Endothelial cell of hepatic sinusoid (primary cell): ENCODE measurements around the gene ADAMTS12.
"Not testable (repeated sequence)": the region's sequence is repeated elsewhere in the genome, so short reads cannot be mapped to it uniquely, and the experiment has no call there.

Experiments
- in situ Hi-C: cut with HindIII; loops from 2 replicates; pipeline ENCODE4 v1.10.0; 2017; ENCODE audit warnings: low sequenced_read_pairs

The ADAMTS12 gene

DNA sequence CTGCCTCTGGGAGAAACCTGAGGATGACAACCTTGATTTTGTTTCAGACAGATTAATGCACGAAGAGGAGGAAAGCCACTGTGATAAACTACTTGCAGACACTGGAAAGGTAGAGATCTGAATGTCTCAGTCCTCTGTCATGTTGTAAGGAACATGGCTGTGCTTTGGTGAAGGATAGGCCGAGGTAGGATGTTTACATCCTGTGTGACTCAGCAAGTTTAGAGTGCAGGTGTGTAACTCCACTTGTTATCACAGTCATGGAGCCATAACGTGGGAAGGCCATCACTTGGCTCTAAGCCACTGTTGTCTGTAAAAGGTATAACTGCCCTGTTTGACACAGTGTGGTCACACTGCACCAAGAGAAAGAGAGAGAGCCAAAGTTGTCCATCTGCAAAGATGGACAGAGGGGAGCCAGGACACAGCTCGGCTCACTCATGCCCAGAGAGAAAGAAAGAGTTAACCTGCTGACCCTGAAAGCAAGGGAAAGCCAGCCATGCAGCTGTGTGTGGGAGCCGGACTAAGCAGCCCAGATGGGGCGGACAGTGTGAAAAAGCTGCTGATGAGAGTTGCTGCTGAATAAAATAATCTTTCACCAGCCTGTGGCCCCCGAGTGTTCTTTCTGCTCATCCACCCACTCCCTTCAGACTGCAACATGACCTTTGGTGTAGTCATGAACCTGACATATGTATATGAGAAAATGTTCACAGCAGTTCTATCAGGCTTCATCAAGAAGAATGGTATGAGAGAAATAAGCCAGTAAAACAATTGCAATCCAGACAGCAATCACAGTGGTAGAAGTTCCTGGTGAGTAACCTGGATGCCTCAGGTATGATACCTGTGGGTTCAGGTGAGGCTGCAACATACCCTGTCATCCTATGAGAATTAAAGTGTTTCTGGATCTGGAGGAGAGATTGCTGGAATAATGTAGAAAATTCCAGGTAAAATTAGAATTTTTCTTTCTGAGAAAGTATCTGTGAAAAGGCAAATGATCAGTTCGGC is 335.2 kb downstream of the ADAMTS12 start:
- in situ Hi-C loops: no loop called here

DNA sequence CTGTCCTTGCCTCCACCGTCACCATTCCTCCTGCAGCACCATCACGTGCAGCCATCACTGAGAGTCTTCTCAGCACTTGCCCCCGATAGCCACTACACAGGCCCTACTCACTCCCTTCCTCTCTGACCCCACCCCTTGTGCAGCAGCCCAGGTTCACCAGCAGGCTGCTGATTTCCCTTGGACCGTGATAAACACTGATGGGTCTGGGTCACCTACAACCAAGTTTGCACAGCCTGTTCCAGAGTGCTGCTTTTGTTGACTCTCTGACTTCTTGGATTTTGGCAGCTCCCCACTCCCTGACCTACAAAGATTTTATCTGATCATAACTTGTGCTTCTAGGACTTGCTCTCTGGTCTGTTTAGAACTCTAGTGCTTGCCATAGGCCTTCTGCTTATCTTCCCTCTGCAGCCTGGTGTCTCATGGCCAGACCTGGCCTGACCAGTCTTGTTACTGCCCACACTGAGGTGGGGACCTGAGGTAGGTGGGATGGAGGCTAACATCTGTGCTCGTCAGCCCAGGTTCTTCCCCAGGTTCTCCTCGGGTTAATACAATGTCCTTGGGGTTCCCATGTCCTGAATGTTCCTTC is 341.7 kb downstream of the ADAMTS12 start:
- in situ Hi-C loops: no loop called here

DNA sequence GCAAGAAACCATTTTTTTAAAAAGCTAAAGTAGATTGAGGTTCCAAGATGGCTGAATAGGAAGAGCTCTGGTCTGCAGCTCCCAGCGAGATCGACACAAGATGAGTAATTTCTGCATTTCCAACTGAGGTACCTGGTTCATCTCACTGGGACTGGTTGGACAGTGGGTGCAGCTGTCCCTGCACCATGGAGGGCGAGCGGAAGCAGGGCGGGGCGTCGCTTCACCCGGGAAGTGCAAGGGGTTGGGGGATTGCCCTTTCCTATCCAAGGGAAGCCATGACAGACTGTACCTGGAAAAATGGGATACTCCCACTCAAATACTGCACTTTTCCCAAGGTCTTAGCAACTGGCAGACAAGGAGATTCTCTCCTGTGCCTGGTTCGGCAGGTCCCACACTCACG is 352.0 kb downstream of the ADAMTS12 start:
- in situ Hi-C loops: not testable (repeated sequence)

DNA sequence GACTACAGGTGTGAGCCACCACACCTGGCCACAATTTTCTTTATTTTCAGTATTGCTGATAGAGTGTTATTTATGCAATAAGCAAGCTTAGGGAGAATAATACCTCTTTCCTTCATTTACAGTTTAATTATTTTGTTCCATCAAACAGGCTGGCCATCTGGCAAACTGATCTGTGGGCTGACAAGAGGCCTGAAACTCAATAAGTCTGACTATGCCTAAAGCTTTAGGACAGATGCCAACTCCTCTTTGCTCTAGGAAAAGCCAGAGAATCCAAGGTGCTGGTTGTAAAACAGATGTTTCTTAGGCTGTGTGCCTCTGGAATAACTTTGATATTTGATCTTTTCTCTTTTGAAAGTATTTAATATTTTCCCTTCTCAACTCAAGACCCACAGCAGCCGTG is 352.6 kb downstream of the ADAMTS12 start:
- in situ Hi-C loops: no loop called here

DNA sequence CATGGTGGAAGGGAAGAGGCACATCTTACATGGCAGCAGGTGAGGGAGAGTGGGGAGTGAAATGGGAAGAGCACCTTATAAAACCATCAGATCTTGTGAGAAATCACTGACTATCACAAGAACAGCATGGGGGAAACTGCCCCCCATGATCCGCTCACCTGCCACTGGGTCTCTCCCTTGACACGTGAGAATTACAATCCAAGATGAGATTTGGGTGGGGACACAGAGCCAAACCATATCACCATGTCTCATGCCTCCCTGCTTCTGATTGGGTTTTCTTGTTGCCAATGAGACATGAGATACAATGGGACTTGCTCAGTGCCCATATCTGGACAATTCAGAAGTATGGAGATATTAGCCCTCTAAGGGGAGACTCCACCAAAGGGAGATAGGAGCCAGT is 353.6 kb downstream of the ADAMTS12 start:
- in situ Hi-C loops: no loop called here

- in situ Hi-C loops: no loop called here
Observed at GRCh38 chr5:33537240-33537639, 354.6 kb downstream of the ADAMTS12 start.

- in situ Hi-C loops: no loop called here
Observed at GRCh38 chr5:33536802-33537201, 355.0 kb downstream of the ADAMTS12 start.

- in situ Hi-C loops: no loop called here
Observed at GRCh38 chr5:33531824-33532223, 360.0 kb downstream of the ADAMTS12 start.

- in situ Hi-C loops: no loop called here
Observed at GRCh38 chr5:33531037-33531298, 360.8 kb downstream of the ADAMTS12 start.

- in situ Hi-C loops: no loop called here
Observed at GRCh38 chr5:33530183-33531036, 361.4 kb downstream of the ADAMTS12 start.

GRCh38 chr5:33527696-33528095 is 364.1 kb downstream of the ADAMTS12 start:
- in situ Hi-C loops: loop anchor here (5.0 kb wide), 1 partner anchor 50 kb away; no protein-coding TSS in a partner anchor

DNA sequence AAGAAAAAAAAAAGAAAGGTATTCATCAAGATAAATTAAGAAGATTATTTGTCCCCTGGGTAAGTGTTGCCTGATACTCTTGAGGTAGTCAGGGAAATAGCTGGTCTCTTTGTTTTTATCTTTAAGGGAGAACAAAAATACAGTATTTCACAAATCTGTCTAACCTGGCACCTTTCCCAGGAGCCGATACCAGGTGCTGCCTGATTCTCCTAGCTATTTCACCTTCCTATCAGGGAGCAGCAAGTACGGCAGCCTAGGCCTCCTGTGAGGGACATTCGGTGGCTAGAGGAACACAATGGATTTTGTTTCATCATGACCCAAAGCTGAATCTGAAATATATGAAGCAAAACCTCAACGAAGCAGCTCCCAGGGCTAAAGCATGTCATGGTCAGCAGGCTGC is 365.0 kb downstream of the ADAMTS12 start:
- in situ Hi-C loops: loop anchor here (5.0 kb wide), 1 partner anchor 49 kb away; no protein-coding TSS in a partner anchor

- in situ Hi-C loops: no loop called here
Observed at GRCh38 chr5:33524476-33524875, 367.3 kb downstream of the ADAMTS12 start.

- in situ Hi-C loops: no loop called here
Observed at GRCh38 chr5:33523208-33523771, 368.5 kb downstream of the ADAMTS12 start.

- in situ Hi-C loops: no loop called here
Observed at GRCh38 chr5:33516421-33516820, 375.4 kb downstream of the ADAMTS12 start.

- in situ Hi-C loops: not testable (repeated sequence)
Observed at GRCh38 chr5:33515366-33515765, 376.4 kb downstream of the ADAMTS12 start.

GRCh38 chr5:33513462-33514185 is 378.2 kb downstream of the ADAMTS12 start:
- in situ Hi-C loops: no loop called here

GRCh38 chr5:33509036-33509435 is 382.8 kb downstream of the ADAMTS12 start:
- in situ Hi-C loops: no loop called here

DNA sequence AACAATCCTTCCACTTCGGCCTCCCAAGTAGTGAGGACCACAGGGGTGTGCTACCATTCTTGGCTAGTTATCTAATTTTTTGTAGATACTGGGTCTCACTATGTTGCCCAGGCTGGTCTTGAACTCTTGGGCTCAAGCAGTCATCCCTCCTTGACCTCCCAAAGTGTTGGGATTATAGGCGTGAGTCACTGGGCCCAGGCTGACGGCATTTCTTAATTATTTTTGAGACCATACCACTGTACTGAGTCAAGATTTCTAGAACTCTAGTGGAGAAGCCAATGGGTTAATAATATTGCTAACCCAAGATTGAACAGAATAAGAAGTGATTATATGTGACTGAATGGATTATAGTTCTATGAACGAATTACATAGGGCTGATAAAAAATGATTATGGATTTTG is 384.4 kb downstream of the ADAMTS12 start:
- in situ Hi-C loops: no loop called here

DNA sequence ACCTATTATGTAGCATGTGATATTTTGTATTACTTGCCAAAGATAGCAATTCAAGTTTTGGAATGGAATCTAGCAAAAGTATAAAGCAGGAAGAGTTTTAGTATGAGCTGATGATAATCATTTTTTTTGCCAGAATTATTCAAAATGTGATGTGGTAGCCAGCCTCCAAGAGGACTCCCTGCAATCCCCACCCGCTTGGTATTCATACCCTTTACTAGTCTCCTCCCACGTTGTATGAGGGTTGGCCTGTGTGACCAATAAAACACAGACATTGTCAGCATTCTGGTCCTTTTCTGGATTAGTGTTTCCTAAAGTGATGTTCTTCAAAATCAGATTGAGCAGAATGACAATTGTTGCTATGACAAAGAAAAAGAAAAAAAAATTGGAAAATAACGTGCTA is 387.2 kb downstream of the ADAMTS12 start:
- in situ Hi-C loops: no loop called here
